ENCODE data around the gene PTAFR.

The PTAFR gene

DNA sequence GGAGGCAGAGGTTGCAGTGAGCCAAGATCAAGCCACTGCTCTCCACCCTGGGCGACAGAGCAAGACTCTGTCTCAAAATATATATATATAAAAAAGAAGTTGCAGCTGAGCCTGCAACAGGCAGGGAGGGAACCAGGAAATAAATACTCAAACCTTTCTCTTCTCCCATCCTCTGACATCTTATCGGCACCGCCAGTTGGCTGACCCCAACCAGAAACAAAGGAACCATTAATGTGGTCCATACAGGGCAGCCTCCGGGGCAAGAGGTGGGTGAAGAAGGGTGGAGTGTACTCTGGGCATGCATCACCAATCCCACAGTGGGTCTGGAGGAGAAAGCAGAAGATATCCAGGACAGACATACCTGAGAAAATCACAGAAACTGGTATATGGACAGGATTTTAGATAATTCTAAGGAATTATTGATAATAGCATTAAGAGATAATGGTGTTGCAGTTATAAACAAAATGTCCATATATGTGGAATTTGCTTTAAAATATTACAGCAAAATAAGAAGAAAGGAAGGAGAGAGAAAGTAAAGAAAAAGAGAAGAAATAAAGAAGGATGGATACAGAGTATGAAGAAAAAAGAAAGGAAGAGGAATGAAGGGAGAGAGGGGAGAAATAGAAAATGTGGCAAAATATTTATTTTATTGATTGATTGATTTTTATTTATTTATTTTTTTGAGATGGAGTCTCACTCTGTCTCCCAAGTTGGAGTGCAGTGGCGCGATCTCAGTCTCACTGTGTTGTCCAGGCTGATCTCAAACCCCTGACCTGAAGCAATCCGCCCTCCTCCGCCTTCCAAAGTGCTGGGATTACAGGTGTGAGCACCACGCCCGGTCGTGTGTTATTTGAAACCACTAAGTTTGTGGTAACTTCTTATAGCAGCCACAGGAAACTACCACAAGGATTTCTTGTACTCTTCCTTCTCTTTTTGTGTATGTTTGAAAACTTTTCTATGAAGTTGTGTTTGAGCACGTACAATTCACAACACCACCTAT is 4.1 kb upstream of the PTAFR start:
- Histone ChIP-seq H3K4me3 (no peak overlapping the region), H3K4me1 (no peaks in the 10 kb centered on the region), H3K27ac (no peak overlapping the region), H3K36me3 (no peaks in the 10 kb centered on the region), H3K9me3 (no peaks in the 10 kb centered on the region), H3K27me3 (no peaks in the 10 kb centered on the region)
- no peak for DNase-seq
- no peak for TF ChIP-seq CTCF (IDR thresholded peaks at IDR 0.05)
- intact Hi-C loops (cut with DNase I; ENCODE audit: low total_unique reads): no loop called here

DNA sequence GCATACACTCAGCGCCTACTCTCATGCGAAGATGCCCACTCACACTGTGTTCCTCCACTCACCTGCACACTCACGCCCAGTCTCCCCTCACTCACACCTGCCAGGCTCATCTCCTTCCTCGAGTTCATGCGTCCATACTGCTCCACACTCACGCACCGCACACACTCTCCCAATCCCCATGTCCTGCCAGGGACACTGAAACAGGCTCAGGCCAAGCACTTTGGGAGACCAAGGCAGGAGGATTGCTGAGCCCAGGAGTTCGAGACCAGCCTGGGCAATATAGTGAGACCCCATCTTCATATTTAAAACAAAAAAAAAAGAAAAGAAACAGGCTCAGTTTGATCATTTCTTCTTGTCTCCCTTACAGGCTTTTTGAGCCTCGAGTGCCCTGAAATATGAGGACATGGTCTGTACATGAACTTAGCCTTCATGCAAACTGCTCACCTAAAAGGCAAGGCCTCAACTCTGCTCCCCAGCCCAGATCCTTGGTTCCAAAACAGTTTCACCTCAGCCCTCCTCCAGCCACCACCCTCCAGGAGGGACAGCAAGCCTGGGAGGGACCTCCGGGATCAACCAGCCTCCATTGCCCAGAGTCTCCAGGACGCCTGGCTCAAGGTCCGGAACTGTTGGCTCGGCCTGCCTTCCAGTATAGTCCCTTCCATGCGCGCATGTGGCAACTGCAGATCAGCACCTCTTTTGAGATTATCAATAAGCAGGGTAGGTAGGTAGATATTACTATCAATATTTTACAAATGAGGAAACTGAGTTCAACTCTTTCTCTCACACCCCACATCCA is 2.4 kb upstream of the PTAFR start:
- DNase-seq: no peak
- TF ChIP-seq CTCF (IDR thresholded peaks at IDR 0.05): no peak
- peaks cover 0 to 2% of the 10 kb centered on the region in 2 donors for H3K27me3 ChIP-seq
- H3K9me3 ChIP-seq: no peaks in the 10 kb centered on the region
- H3K36me3 ChIP-seq: no peaks in the 10 kb centered on the region
- H3K4me3 ChIP-seq: no peak overlapping the region
- intact Hi-C loops (cut with DNase I; ENCODE audit: low total_unique reads): no loop called here
- H3K27ac ChIP-seq: no peak overlapping the region
- no peaks in the 10 kb centered on the region for H3K4me1 ChIP-seq

GRCh38 chr1:28175955-28176485 is 470 bp downstream of the PTAFR start:
- peaks cover 0 to 2% of the 10 kb centered on the region in 2 donors for H3K27me3 ChIP-seq
- DNase-seq: no peak
- H3K27ac ChIP-seq: no peak overlapping the region
- H3K9me3 ChIP-seq: no peaks in the 10 kb centered on the region
- intact Hi-C loops (cut with DNase I; ENCODE audit: low total_unique reads): no loop called here
- no peak for TF ChIP-seq CTCF (IDR thresholded peaks at IDR 0.05)
- H3K4me1 ChIP-seq: peaks cover 0 to 7% (median 0%) of the 10 kb centered on the region in 4 donors
- H3K4me3 ChIP-seq: peak overlapping the region; percentile 14 to 22
- no peaks in the 10 kb centered on the region for H3K36me3 ChIP-seq

GRCh38 chr1:28173980-28174297 is 2.6 kb downstream of the PTAFR start:
- H3K4me1 ChIP-seq: peaks cover 0 to 7% (median 0%) of the 10 kb centered on the region in 4 donors
- H3K4me3 ChIP-seq: no peak overlapping the region
- no peak for DNase-seq
- TF ChIP-seq CTCF (IDR thresholded peaks at IDR 0.05): no peak
- H3K27ac ChIP-seq: no peak overlapping the region
- intact Hi-C loops (cut with DNase I; ENCODE audit: low total_unique reads): no loop called here
- peaks cover 0 to 2% of the 10 kb centered on the region in 2 donors for H3K27me3 ChIP-seq
- H3K9me3 ChIP-seq: no peaks in the 10 kb centered on the region
- no peaks in the 10 kb centered on the region for H3K36me3 ChIP-seq

GRCh38 chr1:28173151-28173979 is 3.1 kb downstream of the PTAFR start:
- no peak overlapping the region for H3K27ac ChIP-seq

More at GRCh38 chr1:28173151-28173979, 3.1 kb downstream of the PTAFR start:
- H3K4me3 ChIP-seq: no peak overlapping the region
- H3K9me3 ChIP-seq: no peaks in the 10 kb centered on the region
- no peak for TF ChIP-seq CTCF (IDR thresholded peaks at IDR 0.05)
- DNase-seq: no peak
- peaks cover 0 to 2% of the 10 kb centered on the region in 2 donors for H3K27me3 ChIP-seq
- intact Hi-C loops (cut with DNase I; ENCODE audit: low total_unique reads): no loop called here
- peaks cover 0 to 7% (median 0%) of the 10 kb centered on the region in 4 donors for H3K4me1 ChIP-seq
- no peaks in the 10 kb centered on the region for H3K36me3 ChIP-seq
